GM12878 (cell line): ENCODE data around the gene GIGYF1.
"Not testable (repeated sequence)": the region's sequence is repeated elsewhere in the genome, so short reads cannot be mapped to it uniquely, and the experiment has no call there.

ENCODE experiments used
- CTCF ChIP-seq, 3 experiments: IDR thresholded peaks in 2 of 3; conservative IDR thresholded peaks in 1 of 3; 2 replicates each; pipeline ENCODE4 v1.5.1; 2011; ENCODE audit warnings: low read depth in 3 of 3, low read length in 3 of 3, mild to moderate bottlenecking in 3 of 3, control low read depth in 2 of 3, moderate library complexity in 2 of 3, inconsistent platforms in 1 of 3, mixed read lengths in 1 of 3; ENCODE audit not compliant: control insufficient read depth in 2 of 3, insufficient read depth in 1 of 3; ENCODE audit errors: extremely low read depth in 1 of 3
- EGR1 ChIP-seq, 2 experiments: IDR thresholded peaks; 1 replicate in 1 of 2; 2 replicates in 1 of 2; pipeline ENCODE4 v1.6.1; 2011 to 2012; ENCODE audit warnings: low read depth in 2 of 2, low read length in 2 of 2, borderline replicate concordance in 1 of 2, mild to moderate bottlenecking in 1 of 2, moderate library complexity in 1 of 2
- FOS ChIP-seq: IDR thresholded peaks from 3 replicates; pipeline ENCODE4 v1.6.1; 2011; ENCODE audit warnings: borderline replicate concordance; ENCODE audit not compliant: insufficient read length; ENCODE audit errors: extremely low read depth
- JUNB ChIP-seq: IDR thresholded peaks from 2 replicates; pipeline ENCODE4 v1.6.1; 2016; ENCODE audit warnings: antibody characterized with exemption, mild to moderate bottlenecking
- POLR2A ChIP-seq: IDR thresholded peaks from 2 replicates; pipeline ENCODE4 v1.6.1; 2011; ENCODE audit warnings: low read depth, mild to moderate bottlenecking, low read length
- POLR2AphosphoS5 ChIP-seq: IDR thresholded peaks from 2 replicates; pipeline ENCODE4 v1.6.1; 2011; ENCODE audit warnings: mild to moderate bottlenecking, low read length, inconsistent platforms
- SMC3 ChIP-seq: IDR thresholded peaks from 2 replicates; pipeline ENCODE4 v1.6.1; 2011; ENCODE audit warnings: low read length, improper control_type of control experiment, borderline replicate concordance
- YBX1 ChIP-seq: fragments of 450-650 bp; IDR thresholded peaks from 2 replicates; pipeline ENCODE4 v1.6.1; 2016; ENCODE audit warnings: antibody characterized with exemption
- ZNF687 ChIP-seq: fragments of 450-650 bp; IDR thresholded peaks from 2 replicates; pipeline ENCODE4 v1.6.1; 2017; ENCODE audit warnings: mild to moderate bottlenecking, moderate library complexity
- TF ChIP-seq, protein P1 (sequence below): fragments of 150-350 bp; IDR thresholded peaks from 2 replicates; pipeline ENCODE4 v1.6.1; 2016; ENCODE audit warnings: low read depth, low read length
- TF ChIP-seq, protein P2 (sequence below): IDR thresholded peaks from 2 replicates; pipeline ENCODE4 v1.6.1; 2011; ENCODE audit warnings: low read depth, low read length, improper control_type of control experiment, borderline replicate concordance

- not testable (repeated sequence) for TF ChIP-seq JUNB; YBX1; CTCF (IDR thresholded peaks at IDR 0.05 in 2 of 3, conservative IDR thresholded peaks at IDR 0.05 in 1 of 3; ENCODE audit: control insufficient read depth in 2 of 3, extremely low read depth in 1 of 3, insufficient read depth in 1 of 3, low read depth in 3 of 3, low read length in 3 of 3); POLR2A; FOS; ZNF687; POLR2AphosphoS5; SMC3; EGR1 (IDR thresholded peaks at IDR 0.05; ENCODE audit: borderline replicate concordance in 1 of 2, low read depth in 2 of 2, low read length in 2 of 2)
- TF ChIP-seq, protein P1, sequence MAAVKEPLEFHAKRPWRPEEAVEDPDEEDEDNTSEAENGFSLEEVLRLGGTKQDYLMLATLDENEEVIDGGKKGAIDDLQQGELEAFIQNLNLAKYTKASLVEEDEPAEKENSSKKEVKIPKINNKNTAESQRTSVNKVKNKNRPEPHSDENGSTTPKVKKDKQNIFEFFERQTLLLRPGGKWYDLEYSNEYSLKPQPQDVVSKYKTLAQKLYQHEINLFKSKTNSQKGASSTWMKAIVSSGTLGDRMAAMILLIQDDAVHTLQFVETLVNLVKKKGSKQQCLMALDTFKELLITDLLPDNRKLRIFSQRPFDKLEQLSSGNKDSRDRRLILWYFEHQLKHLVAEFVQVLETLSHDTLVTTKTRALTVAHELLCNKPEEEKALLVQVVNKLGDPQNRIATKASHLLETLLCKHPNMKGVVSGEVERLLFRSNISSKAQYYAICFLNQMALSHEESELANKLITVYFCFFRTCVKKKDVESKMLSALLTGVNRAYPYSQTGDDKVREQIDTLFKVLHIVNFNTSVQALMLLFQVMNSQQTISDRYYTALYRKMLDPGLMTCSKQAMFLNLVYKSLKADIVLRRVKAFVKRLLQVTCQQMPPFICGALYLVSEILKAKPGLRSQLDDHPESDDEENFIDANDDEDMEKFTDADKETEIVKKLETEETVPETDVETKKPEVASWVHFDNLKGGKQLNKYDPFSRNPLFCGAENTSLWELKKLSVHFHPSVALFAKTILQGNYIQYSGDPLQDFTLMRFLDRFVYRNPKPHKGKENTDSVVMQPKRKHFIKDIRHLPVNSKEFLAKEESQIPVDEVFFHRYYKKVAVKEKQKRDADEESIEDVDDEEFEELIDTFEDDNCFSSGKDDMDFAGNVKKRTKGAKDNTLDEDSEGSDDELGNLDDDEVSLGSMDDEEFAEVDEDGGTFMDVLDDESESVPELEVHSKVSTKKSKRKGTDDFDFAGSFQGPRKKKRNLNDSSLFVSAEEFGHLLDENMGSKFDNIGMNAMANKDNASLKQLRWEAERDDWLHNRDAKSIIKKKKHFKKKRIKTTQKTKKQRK: not testable (repeated sequence)
- TF ChIP-seq, protein P2, sequence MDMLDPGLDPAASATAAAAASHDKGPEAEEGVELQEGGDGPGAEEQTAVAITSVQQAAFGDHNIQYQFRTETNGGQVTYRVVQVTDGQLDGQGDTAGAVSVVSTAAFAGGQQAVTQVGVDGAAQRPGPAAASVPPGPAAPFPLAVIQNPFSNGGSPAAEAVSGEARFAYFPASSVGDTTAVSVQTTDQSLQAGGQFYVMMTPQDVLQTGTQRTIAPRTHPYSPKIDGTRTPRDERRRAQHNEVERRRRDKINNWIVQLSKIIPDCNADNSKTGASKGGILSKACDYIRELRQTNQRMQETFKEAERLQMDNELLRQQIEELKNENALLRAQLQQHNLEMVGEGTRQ: not testable (repeated sequence)
Observed at GRCh38 chr7:100701089-100701488, 7.0 kb upstream of the GIGYF1 start.
